ENCODE results near the gene RPP25L. TPM values are rescaled to one million over a fixed set of nuclear protein-coding genes. Genes with fewer than 3 reads are reported as not detected.

RPP25L gene
- total RNA-seq, 1 experiment from 2014 or later, result 51.1 TPM

- Histone ChIP-seq H2AFZ (ENCODE audit: low read depth, low read length, poor library complexity, severe bottlenecking) (no peak overlapping the region), H3K9me3 (ENCODE audit: control insufficient read depth in 1 of 2, insufficient read depth in 1 of 2, low read depth in 1 of 2, low read length in 2 of 2) (no peaks in the 10 kb centered on the region), H3K27me3 (ENCODE audit: insufficient read depth, low read length) (no peaks in the 10 kb centered on the region), H3K4me2 (ENCODE audit: low read length) (no peak overlapping the region), H4K20me1 (ENCODE audit: insufficient read depth) (no peaks in the 10 kb centered on the region), H3K4me3 (replicated peaks in 1 of 2; ENCODE audit: low read depth in 1 of 2, low read length in 2 of 2) (no peak overlapping the region), H3K36me3 (ENCODE audit: control insufficient read depth in 1 of 2, insufficient read depth in 2 of 2, low read length in 2 of 2) (no peaks in the 10 kb centered on the region), H3K9ac (ENCODE audit: low read length) (no peak overlapping the region), H3K4me1 (ENCODE audit: control insufficient read depth in 1 of 2, insufficient read depth in 2 of 2, low read length in 2 of 2) (no peaks in the 10 kb centered on the region), H3K9me2 (ENCODE audit: insufficient read depth) (no peaks in the 10 kb centered on the region), H3K79me2 (ENCODE audit: insufficient read depth, low read length) (no peaks in the 10 kb centered on the region), H3K27ac (ENCODE audit: low read depth, low read length) (no peak overlapping the region)
- DNase-seq (ENCODE audit: low read depth, low spot score) (no peak), ATAC-seq (peak; percentile 38; the same call in 1 of the 2 replicates)
- peak in 2 of 3 experiments; percentile 86 to 90; a peak in 4 of 6 replicates for TF ChIP-seq CTCF (IDR thresholded peaks at IDR 0.05 in 2 of 3, conservative IDR thresholded peaks at IDR 0.05 in 1 of 3; ENCODE audit: borderline replicate concordance in 1 of 3, insufficient read depth in 1 of 3, low read depth in 2 of 3, low read length in 2 of 3)
- TF ChIP-seq POLR2AphosphoS5 (IDR thresholded peaks at IDR 0.05; ENCODE audit: low read depth, low read length), result no peak
- ChIA-PET CTCF (interaction anchor here (1.2 kb wide), 1 partner anchor 29 kb away, joined by 4 read pairs; no protein-coding TSS in a partner anchor), RAD21 (ENCODE audit: low non-redundant PET in 1 of 2, low total read pairs in 2 of 2, uncharacterized antibody in 2 of 2, unreplicated experiment in 2 of 2) (no interaction called here), POLR2A (no interaction called here)
- no TSS peak for BruUV-seq (replicated peaks)
- intact Hi-C loops (cut with micrococcal nuclease), result no loop called here
Observed at GRCh38 chr9:34562135-34562745, 49.7 kb downstream of the RPP25L start.

DNA sequence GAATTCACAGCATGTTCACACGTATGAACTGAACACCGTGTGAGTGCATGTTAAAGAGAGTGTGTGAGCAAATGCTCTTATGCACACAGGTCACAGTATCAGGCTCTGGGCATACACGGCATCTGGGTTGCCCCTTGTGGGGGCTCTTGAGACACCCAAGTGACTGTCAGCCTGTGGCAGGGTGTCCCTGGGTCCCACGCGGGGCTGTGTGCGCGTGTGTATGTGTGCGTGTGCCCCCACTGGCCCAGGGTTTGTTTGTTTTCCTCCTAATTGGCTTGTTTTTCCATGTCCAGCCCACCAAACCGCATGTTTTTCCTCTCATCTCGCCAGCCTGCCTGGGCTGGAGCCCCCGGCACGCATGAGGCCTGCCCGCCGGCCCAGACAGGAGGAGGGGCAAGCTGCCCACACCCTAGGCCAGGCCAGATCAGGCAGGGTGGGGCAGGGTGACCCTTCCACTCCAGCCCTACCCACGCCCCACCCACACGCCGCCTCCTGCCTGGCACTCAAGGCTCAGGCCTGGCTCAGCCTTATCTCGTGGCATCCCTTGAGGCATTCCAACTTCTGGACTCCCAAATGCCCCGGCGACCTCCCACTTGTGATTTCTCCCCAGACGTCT, 51.2 kb downstream of the RPP25L start:
- H3K4me2 ChIP-seq (ENCODE audit: low read length), result no peak overlapping the region
- CTCF ChIA-PET, result no interaction called here
- intact Hi-C loops (cut with micrococcal nuclease), result no loop called here
- TF ChIP-seq, protein P1, sequence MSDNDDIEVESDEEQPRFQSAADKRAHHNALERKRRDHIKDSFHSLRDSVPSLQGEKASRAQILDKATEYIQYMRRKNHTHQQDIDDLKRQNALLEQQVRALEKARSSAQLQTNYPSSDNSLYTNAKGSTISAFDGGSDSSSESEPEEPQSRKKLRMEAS (IDR thresholded peaks at IDR 0.05), result no peak
- TF ChIP-seq CEBPB (IDR thresholded peaks at IDR 0.05; ENCODE audit: low read depth) (no peak), JUND (IDR thresholded peaks at IDR 0.05) (no peak), SP1 (IDR thresholded peaks at IDR 0.05; ENCODE audit: low read depth) (no peak), CBX3 (IDR thresholded peaks at IDR 0.05; ENCODE audit: low read depth) (no peak), TCF7L2 (IDR thresholded peaks at IDR 0.05; ENCODE audit: borderline replicate concordance, extremely low read depth, insufficient read depth, insufficient read length) (no peak), POLR2A (IDR thresholded peaks at IDR 0.05; ENCODE audit: borderline replicate concordance, extremely low read depth, insufficient read depth, insufficient read length) (no peak), ZFX (IDR thresholded peaks at IDR 0.05) (no peak), YY1 (IDR thresholded peaks at IDR 0.05; ENCODE audit: extremely low read depth, insufficient replicate concordance, low read depth, low read length) (no peak), POLR2AphosphoS5 (IDR thresholded peaks at IDR 0.05; ENCODE audit: low read depth, low read length) (no peak), EZH2phosphoT487 (IDR thresholded peaks at IDR 0.05; ENCODE audit: borderline replicate concordance) (no peak), SRF (IDR thresholded peaks at IDR 0.05; ENCODE audit: low read depth) (no peak)
- TF ChIP-seq, protein P2, sequence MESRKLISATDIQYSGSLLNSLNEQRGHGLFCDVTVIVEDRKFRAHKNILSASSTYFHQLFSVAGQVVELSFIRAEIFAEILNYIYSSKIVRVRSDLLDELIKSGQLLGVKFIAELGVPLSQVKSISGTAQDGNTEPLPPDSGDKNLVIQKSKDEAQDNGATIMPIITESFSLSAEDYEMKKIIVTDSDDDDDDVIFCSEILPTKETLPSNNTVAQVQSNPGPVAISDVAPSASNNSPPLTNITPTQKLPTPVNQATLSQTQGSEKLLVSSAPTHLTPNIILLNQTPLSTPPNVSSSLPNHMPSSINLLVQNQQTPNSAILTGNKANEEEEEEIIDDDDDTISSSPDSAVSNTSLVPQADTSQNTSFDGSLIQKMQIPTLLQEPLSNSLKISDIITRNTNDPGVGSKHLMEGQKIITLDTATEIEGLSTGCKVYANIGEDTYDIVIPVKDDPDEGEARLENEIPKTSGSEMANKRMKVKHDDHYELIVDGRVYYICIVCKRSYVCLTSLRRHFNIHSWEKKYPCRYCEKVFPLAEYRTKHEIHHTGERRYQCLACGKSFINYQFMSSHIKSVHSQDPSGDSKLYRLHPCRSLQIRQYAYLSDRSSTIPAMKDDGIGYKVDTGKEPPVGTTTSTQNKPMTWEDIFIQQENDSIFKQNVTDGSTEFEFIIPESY (IDR thresholded peaks at IDR 0.05; ENCODE audit: extremely low read depth, insufficient replicate concordance, low read length), result no peak

More for the DNA sequence above, 51.2 kb downstream of the RPP25L start:
- Histone ChIP-seq H3K27ac (ENCODE audit: low read depth, low read length) (no peak overlapping the region), H3K4me3 (replicated peaks in 1 of 2; ENCODE audit: low read depth in 1 of 2, low read length in 2 of 2) (no peak overlapping the region), H3K79me2 (ENCODE audit: insufficient read depth, low read length) (no peaks in the 10 kb centered on the region), H4K20me1 (ENCODE audit: insufficient read depth) (no peaks in the 10 kb centered on the region), H3K27me3 (ENCODE audit: insufficient read depth, low read length) (no peaks in the 10 kb centered on the region), H3K36me3 (ENCODE audit: control insufficient read depth in 1 of 2, insufficient read depth in 2 of 2, low read length in 2 of 2) (no peaks in the 10 kb centered on the region), H3K9me3 (ENCODE audit: control insufficient read depth in 1 of 2, insufficient read depth in 1 of 2, low read depth in 1 of 2, low read length in 2 of 2) (no peaks in the 10 kb centered on the region), H3K4me1 (ENCODE audit: control insufficient read depth in 1 of 2, insufficient read depth in 2 of 2, low read length in 2 of 2) (no peaks in the 10 kb centered on the region), H2AFZ (ENCODE audit: low read depth, low read length, poor library complexity, severe bottlenecking) (no peak overlapping the region), H3K9me2 (ENCODE audit: insufficient read depth) (no peaks in the 10 kb centered on the region), H3K9ac (ENCODE audit: low read length) (no peak overlapping the region)
- no peak for DNase-seq (ENCODE audit: low read depth, low spot score)
- ChIA-PET RAD21 (ENCODE audit: low non-redundant PET in 1 of 2, low total read pairs in 2 of 2, uncharacterized antibody in 2 of 2, unreplicated experiment in 2 of 2) (no interaction called here), POLR2A (no interaction called here)
- ATAC-seq, result no peak
- no TSS peak for BruUV-seq (replicated peaks)

All from HCT116 (cell line).